ENCODE results near the gene GPR157.

DNA sequence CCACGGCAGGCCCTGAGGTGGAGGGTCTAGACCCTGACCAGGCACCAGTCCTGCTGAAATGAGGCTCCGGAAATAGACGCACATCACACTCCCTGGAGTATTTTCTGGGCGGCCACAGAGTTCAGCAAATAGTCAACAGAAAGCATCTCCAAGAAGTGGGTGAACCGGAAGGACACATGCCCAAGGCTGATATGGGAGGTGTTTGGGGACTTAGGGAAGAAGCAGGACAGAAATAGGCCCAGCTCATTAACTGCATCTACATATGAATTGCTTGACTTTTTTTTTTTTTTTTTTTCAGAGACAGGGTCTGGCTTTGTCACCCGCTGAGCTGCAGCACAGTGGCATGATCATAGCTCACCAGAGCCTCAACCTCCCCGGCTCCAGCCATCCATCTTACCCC is 36.5 kb upstream of the GPR157 start:
- TF ChIP-seq EZH2 (IDR thresholded peaks at IDR 0.05; ENCODE audit: insufficient read depth, poor library complexity, severe bottlenecking), result no peak
- TF ChIP-seq EZH2phosphoT487 (IDR thresholded peaks at IDR 0.05; ENCODE audit: insufficient read depth, low read depth), result no peak
